ENCODE results near the gene OSBPL2.

OSBPL2 gene

DNA sequence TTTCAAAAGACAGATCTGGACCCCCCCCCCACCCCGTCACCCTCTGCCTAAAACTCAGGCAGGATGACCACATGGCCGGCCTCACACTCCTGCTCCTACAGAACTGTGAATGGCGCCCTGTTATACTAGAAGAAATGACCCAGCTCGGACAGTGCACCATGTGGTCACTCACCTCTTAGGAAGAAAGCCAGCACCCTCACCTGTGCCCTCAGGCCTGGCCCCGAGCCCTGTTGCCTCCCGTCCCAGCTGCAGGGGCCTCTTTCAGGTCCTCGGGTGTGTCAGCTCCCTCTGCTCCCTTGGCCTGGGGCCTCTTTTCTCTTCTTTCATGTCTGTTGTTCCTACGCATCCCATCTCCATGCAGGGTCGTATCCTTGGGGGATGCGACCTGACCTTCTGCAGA is 23.7 kb downstream of the OSBPL2 start:
- Histone ChIP-seq H3K23ac (ENCODE audit: low read length) (no peak overlapping the region), H3K79me1 (ENCODE audit: low read length) (no peaks in the 10 kb centered on the region), H3K9me3 (ENCODE audit: insufficient read depth, low read depth, low read length) (peaks cover 5% of the 10 kb centered on the region), H2BK12ac (ENCODE audit: low read length) (no peak overlapping the region), H3K27me3 (ENCODE audit: insufficient read depth, low read length) (no peaks in the 10 kb centered on the region), H3K4me2 (ENCODE audit: low read length) (no peak overlapping the region), H3K14ac (ENCODE audit: low read length) (no peak overlapping the region), H3K27ac (ENCODE audit: low read depth, low read length) (no peak overlapping the region), H4K91ac (ENCODE audit: low read depth, low read length) (no peak overlapping the region), H3K79me2 (ENCODE audit: control insufficient read depth, insufficient read depth, low read length, poor library complexity) (no peaks in the 10 kb centered on the region), H3K36me3 (ENCODE audit: control insufficient read depth in 1 of 2, insufficient read depth in 2 of 2, low read length in 2 of 2) (peaks cover 66 to 68% of the 10 kb centered on the region in 2 experiments), H3K4ac (ENCODE audit: low read depth, low read length) (no peak overlapping the region), H3K4me3 (ENCODE audit: low read depth, low read length) (no peak overlapping the region), H4K12ac (ENCODE audit: low read depth, low read length) (no peak overlapping the region), H2BK120ac (ENCODE audit: insufficient read depth, low read length, poor library complexity) (no peak overlapping the region), H3K9ac (ENCODE audit: low read length) (no peak overlapping the region), H3K4me1 (ENCODE audit: control insufficient read depth in 1 of 2, insufficient read depth in 2 of 2, low read length in 2 of 2) (peaks cover 4 to 7% of the 10 kb centered on the region in 2 experiments), H3K18ac (ENCODE audit: low read length) (no peak overlapping the region), H2AFZ (ENCODE audit: insufficient read depth, low read length, poor library complexity) (no peak overlapping the region), H2BK5ac (ENCODE audit: low read depth, low read length, poor library complexity) (no peak overlapping the region), H4K8ac (ENCODE audit: low read depth, low read length) (no peak overlapping the region), H2AK5ac (ENCODE audit: low read length) (no peak overlapping the region)
- DNase-seq, result peak; percentile 81 to 87
- WGBS (ENCODE audit: extremely low coverage, insufficient coverage, insufficient read length), result no CpG with 5 or more reads among the region's 10 CpGs

DNA sequence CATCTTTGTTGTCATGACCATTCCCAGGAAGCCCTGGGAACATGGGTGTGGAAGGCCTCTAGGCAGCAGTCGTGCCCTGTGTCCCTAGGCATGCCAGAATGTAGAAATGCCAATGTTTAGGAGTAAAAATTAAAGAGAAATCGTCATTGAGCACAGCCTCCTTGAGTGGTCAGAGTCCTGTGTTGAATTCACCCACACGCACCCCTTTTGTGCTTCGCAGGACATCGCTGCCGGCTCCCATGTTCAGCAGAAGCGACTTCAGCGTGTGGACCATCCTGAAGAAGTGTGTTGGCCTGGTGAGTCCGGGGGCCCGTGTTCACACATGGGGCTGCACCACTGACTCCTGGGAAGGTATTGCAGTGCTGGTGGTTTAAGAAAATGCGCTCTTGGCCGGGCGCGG is 25.1 kb downstream of the OSBPL2 start:
- no peak overlapping the region for H3K23ac ChIP-seq (ENCODE audit: low read length)
- no peak overlapping the region for H3K4me2 ChIP-seq (ENCODE audit: low read length)
- no peak overlapping the region for H3K4ac ChIP-seq (ENCODE audit: low read depth, low read length)
- no peak overlapping the region for H4K91ac ChIP-seq (ENCODE audit: low read depth, low read length)
- H3K9ac ChIP-seq (ENCODE audit: low read length), result no peak overlapping the region
- H3K36me3 ChIP-seq (ENCODE audit: control insufficient read depth in 1 of 2, insufficient read depth in 2 of 2, low read length in 2 of 2), result peaks cover 59 to 61% of the 10 kb centered on the region in 2 experiments
- no peak overlapping the region for H3K18ac ChIP-seq (ENCODE audit: low read length)
- no peak overlapping the region for H2AK5ac ChIP-seq (ENCODE audit: low read length)
- no peak overlapping the region for H3K27ac ChIP-seq (ENCODE audit: low read depth, low read length)
- no peak overlapping the region for H4K8ac ChIP-seq (ENCODE audit: low read depth, low read length)
- no CpG with 5 or more reads among the region's 14 CpGs for WGBS (ENCODE audit: extremely low coverage, insufficient coverage, insufficient read length)
- no peaks in the 10 kb centered on the region for H3K27me3 ChIP-seq (ENCODE audit: insufficient read depth, low read length)
- DNase-seq, result no peak
- no peak overlapping the region for H2BK120ac ChIP-seq (ENCODE audit: insufficient read depth, low read length, poor library complexity)
- H4K12ac ChIP-seq (ENCODE audit: low read depth, low read length), result no peak overlapping the region
- H2BK12ac ChIP-seq (ENCODE audit: low read length), result no peak overlapping the region
- no peak overlapping the region for H3K4me3 ChIP-seq (ENCODE audit: low read depth, low read length)
- no peak overlapping the region for H2AFZ ChIP-seq (ENCODE audit: insufficient read depth, low read length, poor library complexity)
- H3K79me1 ChIP-seq (ENCODE audit: low read length), result peaks cover 1% of the 10 kb centered on the region
- H3K4me1 ChIP-seq (ENCODE audit: control insufficient read depth in 1 of 2, insufficient read depth in 2 of 2, low read length in 2 of 2), result peaks cover 8 to 11% of the 10 kb centered on the region in 2 experiments
- H3K79me2 ChIP-seq (ENCODE audit: control insufficient read depth, insufficient read depth, low read length, poor library complexity), result no peaks in the 10 kb centered on the region
- H3K9me3 ChIP-seq (ENCODE audit: insufficient read depth, low read depth, low read length), result peaks cover 5% of the 10 kb centered on the region
- no peak overlapping the region for H3K14ac ChIP-seq (ENCODE audit: low read length)
- H2BK5ac ChIP-seq (ENCODE audit: low read depth, low read length, poor library complexity), result no peak overlapping the region

DNA sequence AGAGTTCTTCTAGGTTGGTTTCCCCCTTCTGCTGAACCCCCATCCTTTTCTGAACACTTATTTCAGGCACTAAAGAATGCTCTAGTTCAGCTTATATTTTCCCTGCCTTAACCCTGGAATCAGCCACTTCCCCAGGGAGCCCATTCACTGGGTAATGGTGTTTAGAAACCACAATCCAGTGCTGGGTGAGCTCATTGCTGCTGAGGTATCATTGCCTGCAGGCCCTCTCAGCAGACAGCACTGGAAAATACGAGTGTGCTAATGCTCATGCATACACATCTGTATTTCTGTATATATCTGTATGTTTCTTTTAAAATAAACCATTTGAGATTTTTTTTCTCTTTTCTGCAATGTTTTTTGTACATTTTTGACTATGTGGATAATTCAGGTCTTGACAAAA is 27.0 kb downstream of the OSBPL2 start:
- H3K36me3 ChIP-seq (ENCODE audit: control insufficient read depth in 1 of 2, insufficient read depth in 2 of 2, low read length in 2 of 2), result peaks cover 48 to 54% of the 10 kb centered on the region in 2 experiments
- H3K4me1 ChIP-seq (ENCODE audit: control insufficient read depth in 1 of 2, insufficient read depth in 2 of 2, low read length in 2 of 2), result peaks cover 17 to 21% of the 10 kb centered on the region in 2 experiments
- no CpG with 5 or more reads among the region's 1 CpG for WGBS (ENCODE audit: extremely low coverage, insufficient coverage, insufficient read length)

DNA sequence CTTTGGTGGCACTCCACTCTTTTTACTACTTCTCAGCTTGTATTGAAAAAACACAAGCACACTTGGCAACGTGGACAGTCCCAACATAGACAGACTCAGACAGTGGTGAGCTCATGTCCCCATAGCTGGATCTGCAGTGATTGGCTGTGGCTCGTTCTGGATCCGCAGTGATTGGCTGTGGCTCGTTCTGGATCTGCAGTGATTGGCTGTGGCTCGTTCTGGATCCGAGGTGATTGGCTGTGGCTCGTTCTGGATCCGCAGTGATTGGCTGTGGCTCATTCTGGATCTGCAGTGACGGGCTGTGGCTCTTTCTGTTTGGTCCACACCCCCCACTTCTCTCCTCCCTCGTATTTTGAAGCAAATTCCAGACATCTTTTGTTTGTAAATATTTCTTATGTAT is 28.0 kb downstream of the OSBPL2 start:
- H3K9me3 ChIP-seq (ENCODE audit: insufficient read depth, low read depth, low read length), result peaks cover 5% of the 10 kb centered on the region
- H2BK5ac ChIP-seq (ENCODE audit: low read depth, low read length, poor library complexity), result no peak overlapping the region
- no peak overlapping the region for H4K12ac ChIP-seq (ENCODE audit: low read depth, low read length)
- H3K36me3 ChIP-seq (ENCODE audit: control insufficient read depth in 1 of 2, insufficient read depth in 2 of 2, low read length in 2 of 2), result peaks cover 46 to 51% of the 10 kb centered on the region in 2 experiments
- H3K23ac ChIP-seq (ENCODE audit: low read length), result no peak overlapping the region
- H3K27ac ChIP-seq (ENCODE audit: low read depth, low read length), result no peak overlapping the region
- H3K79me1 ChIP-seq (ENCODE audit: low read length), result peaks cover 11% of the 10 kb centered on the region
- H3K4ac ChIP-seq (ENCODE audit: low read depth, low read length), result no peak overlapping the region
- H3K4me2 ChIP-seq (ENCODE audit: low read length), result no peak overlapping the region
- no peak overlapping the region for H4K91ac ChIP-seq (ENCODE audit: low read depth, low read length)
- no peak overlapping the region for H4K8ac ChIP-seq (ENCODE audit: low read depth, low read length)
- no peak overlapping the region for H3K14ac ChIP-seq (ENCODE audit: low read length)
- H3K79me2 ChIP-seq (ENCODE audit: control insufficient read depth, insufficient read depth, low read length, poor library complexity), result peaks cover 4% of the 10 kb centered on the region
- H3K27me3 ChIP-seq (ENCODE audit: insufficient read depth, low read length), result no peaks in the 10 kb centered on the region
- H2AFZ ChIP-seq (ENCODE audit: insufficient read depth, low read length, poor library complexity), result no peak overlapping the region
- peaks cover 17 to 21% of the 10 kb centered on the region in 2 experiments for H3K4me1 ChIP-seq (ENCODE audit: control insufficient read depth in 1 of 2, insufficient read depth in 2 of 2, low read length in 2 of 2)
- no peak overlapping the region for H2BK120ac ChIP-seq (ENCODE audit: insufficient read depth, low read length, poor library complexity)
- H2BK12ac ChIP-seq (ENCODE audit: low read length), result no peak overlapping the region
- H3K9ac ChIP-seq (ENCODE audit: low read length), result no peak overlapping the region
- H2AK5ac ChIP-seq (ENCODE audit: low read length), result no peak overlapping the region
- peak in 1 of 2 donors; percentile 14 for DNase-seq
- peak overlapping the region; percentile 38 for H3K4me3 ChIP-seq (ENCODE audit: low read depth, low read length)
- no CpG with 5 or more reads among the region's 10 CpGs for WGBS (ENCODE audit: extremely low coverage, insufficient coverage, insufficient read length)
- H3K18ac ChIP-seq (ENCODE audit: low read length), result no peak overlapping the region

More for the DNA sequence above, 27.0 kb downstream of the OSBPL2 start:
- no peak overlapping the region for H2AK5ac ChIP-seq (ENCODE audit: low read length)
- H3K9ac ChIP-seq (ENCODE audit: low read length), result no peak overlapping the region
- no peak overlapping the region for H3K4me3 ChIP-seq (ENCODE audit: low read depth, low read length)
- no peak overlapping the region for H2BK12ac ChIP-seq (ENCODE audit: low read length)
- peaks cover 5% of the 10 kb centered on the region for H3K9me3 ChIP-seq (ENCODE audit: insufficient read depth, low read depth, low read length)
- no peak overlapping the region for H4K91ac ChIP-seq (ENCODE audit: low read depth, low read length)
- no peak overlapping the region for H3K4me2 ChIP-seq (ENCODE audit: low read length)
- no peak overlapping the region for H3K14ac ChIP-seq (ENCODE audit: low read length)
- H3K27ac ChIP-seq (ENCODE audit: low read depth, low read length), result no peak overlapping the region
- peaks cover 11% of the 10 kb centered on the region for H3K79me1 ChIP-seq (ENCODE audit: low read length)
- H3K4ac ChIP-seq (ENCODE audit: low read depth, low read length), result no peak overlapping the region
- H3K23ac ChIP-seq (ENCODE audit: low read length), result no peak overlapping the region
- no peak overlapping the region for H4K8ac ChIP-seq (ENCODE audit: low read depth, low read length)
- no peak overlapping the region for H4K12ac ChIP-seq (ENCODE audit: low read depth, low read length)
- no peak for DNase-seq
- no peaks in the 10 kb centered on the region for H3K27me3 ChIP-seq (ENCODE audit: insufficient read depth, low read length)
- no peak overlapping the region for H2BK120ac ChIP-seq (ENCODE audit: insufficient read depth, low read length, poor library complexity)
- H2BK5ac ChIP-seq (ENCODE audit: low read depth, low read length, poor library complexity), result no peak overlapping the region
- H3K18ac ChIP-seq (ENCODE audit: low read length), result no peak overlapping the region
- peaks cover 4% of the 10 kb centered on the region for H3K79me2 ChIP-seq (ENCODE audit: control insufficient read depth, insufficient read depth, low read length, poor library complexity)
- no peak overlapping the region for H2AFZ ChIP-seq (ENCODE audit: insufficient read depth, low read length, poor library complexity)

Data from trophoblast cell (in vitro differentiated cells and primary cell).